ENCODE results near the gene KIF20B. TPM values are rescaled to one million over a fixed set of nuclear protein-coding genes. Genes with fewer than 3 reads are reported as not detected.

KIF20B gene
- total and polyA plus RNA-seq, 2 of the 13 experiments (the other 11 are each of a cell fraction or from before 2014, with no cell fraction given): 3.5 to 38.6 TPM

DNA sequence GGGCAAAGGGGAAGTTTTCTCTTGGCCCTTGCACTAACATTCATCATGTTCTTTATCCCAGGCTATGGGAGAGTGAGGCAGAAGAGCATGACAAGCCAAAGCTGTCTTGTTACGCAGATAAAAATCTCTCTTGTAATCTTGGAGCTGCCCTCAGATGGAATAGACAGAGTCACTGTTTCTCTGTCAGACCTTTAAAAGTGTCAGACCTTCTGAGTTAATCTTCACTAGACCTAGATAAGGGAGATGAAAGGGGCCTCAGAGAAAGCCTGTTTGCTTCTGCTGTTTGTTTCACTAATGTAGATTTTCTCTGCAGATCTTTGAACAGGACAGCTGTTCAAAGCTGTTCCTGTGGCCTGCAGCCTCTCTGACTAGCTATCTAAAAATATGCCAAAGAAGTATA lies 112.9 kb downstream of the KIF20B start (continued):
- TF ChIP-seq EP300 (IDR thresholded peaks at IDR 0.05; ENCODE audit: low read depth in 2 of 2, low read length in 2 of 2) (peak in 1 of 2 experiments; percentile 90; a peak in 2 of 4 replicates), EP300 (CRISPR knock-in tag; IDR thresholded peaks at IDR 0.05; ENCODE audit: borderline replicate concordance) (peak; percentile 65; the same call in 1 of the 2 replicates), GABPB1 (CRISPR knock-in tag; IDR thresholded peaks at IDR 0.05) (no peak), ATF6 (CRISPR knock-in tag; conservative IDR thresholded peaks at IDR 0.05) (no peak), ZNF446 (CRISPR knock-in tag; IDR thresholded peaks at IDR 0.05) (no peak), ZC3H4 (CRISPR knock-in tag; IDR thresholded peaks at IDR 0.05; ENCODE audit: borderline replicate concordance) (no peak), ZBTB21 (CRISPR knock-in tag; IDR thresholded peaks at IDR 0.05) (no peak), PHF21A (CRISPR knock-in tag; IDR thresholded peaks at IDR 0.05) (no peak; the same call in none of the 2 replicates), IRF2 (CRISPR knock-in tag; IDR thresholded peaks at IDR 0.05) (0 out of 2 replicates have a peak, but pooled peaks have one; percentile 20), ZSCAN25 (CRISPR knock-in tag; IDR thresholded peaks at IDR 0.05) (no peak), AGO2 (optimal IDR thresholded peaks at IDR 0.05; ENCODE audit: low read depth, low read length) (no peak), PAF1 (CRISPR knock-in tag; IDR thresholded peaks at IDR 0.05) (no peak), PAX8 (CRISPR knock-in tag; IDR thresholded peaks at IDR 0.05; ENCODE audit: borderline replicate concordance) (no peak), NFE2 (CRISPR knock-in tag; IDR thresholded peaks at IDR 0.05) (no peak), ZNF562 (CRISPR knock-in tag; IDR thresholded peaks at IDR 0.05; ENCODE audit: borderline replicate concordance) (no peak), MBD4 (IDR thresholded peaks at IDR 0.05; ENCODE audit: borderline replicate concordance, low read length) (no peak), RBAK (CRISPR knock-in tag; IDR thresholded peaks at IDR 0.05) (no peak)
- TF ChIP-seq, protein P1, sequence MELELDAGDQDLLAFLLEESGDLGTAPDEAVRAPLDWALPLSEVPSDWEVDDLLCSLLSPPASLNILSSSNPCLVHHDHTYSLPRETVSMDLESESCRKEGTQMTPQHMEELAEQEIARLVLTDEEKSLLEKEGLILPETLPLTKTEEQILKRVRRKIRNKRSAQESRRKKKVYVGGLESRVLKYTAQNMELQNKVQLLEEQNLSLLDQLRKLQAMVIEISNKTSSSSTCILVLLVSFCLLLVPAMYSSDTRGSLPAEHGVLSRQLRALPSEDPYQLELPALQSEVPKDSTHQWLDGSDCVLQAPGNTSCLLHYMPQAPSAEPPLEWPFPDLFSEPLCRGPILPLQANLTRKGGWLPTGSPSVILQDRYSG (CRISPR knock-in tag; IDR thresholded peaks at IDR 0.05): no peak
- TF ChIP-seq, protein P2, sequence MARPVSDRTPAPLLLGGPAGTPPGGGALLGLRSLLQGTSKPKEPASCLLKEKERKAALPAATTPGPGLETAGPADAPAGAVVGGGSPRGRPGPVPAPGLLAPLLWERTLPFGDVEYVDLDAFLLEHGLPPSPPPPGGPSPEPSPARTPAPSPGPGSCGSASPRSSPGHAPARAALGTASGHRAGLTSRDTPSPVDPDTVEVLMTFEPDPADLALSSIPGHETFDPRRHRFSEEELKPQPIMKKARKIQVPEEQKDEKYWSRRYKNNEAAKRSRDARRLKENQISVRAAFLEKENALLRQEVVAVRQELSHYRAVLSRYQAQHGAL (CRISPR knock-in tag; IDR thresholded peaks at IDR 0.05; ENCODE audit: not compliant biosample characterization): no peak
- TF ChIP-seq, protein P3, sequence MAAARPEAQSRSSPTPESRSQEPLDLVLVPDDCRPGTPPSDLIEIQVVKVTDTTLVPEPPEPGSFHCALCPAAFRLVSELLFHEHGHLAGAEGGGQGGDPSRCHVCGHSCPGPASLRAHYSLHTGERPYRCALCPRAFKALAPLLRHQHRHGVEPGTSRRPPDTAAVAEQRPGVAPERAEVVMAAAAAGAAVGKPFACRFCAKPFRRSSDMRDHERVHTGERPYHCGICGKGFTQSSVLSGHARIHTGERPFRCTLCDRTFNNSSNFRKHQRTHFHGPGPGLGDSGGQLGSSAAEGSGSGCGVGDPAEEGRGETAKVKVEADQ (CRISPR knock-in tag; IDR thresholded peaks at IDR 0.05; ENCODE audit: borderline replicate concordance): no peak
- TF ChIP-seq, protein P4, sequence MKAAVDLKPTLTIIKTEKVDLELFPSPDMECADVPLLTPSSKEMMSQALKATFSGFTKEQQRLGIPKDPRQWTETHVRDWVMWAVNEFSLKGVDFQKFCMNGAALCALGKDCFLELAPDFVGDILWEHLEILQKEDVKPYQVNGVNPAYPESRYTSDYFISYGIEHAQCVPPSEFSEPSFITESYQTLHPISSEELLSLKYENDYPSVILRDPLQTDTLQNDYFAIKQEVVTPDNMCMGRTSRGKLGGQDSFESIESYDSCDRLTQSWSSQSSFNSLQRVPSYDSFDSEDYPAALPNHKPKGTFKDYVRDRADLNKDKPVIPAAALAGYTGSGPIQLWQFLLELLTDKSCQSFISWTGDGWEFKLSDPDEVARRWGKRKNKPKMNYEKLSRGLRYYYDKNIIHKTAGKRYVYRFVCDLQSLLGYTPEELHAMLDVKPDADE (CRISPR knock-in tag; IDR thresholded peaks at IDR 0.05): no peak
- TF ChIP-seq, protein P5, sequence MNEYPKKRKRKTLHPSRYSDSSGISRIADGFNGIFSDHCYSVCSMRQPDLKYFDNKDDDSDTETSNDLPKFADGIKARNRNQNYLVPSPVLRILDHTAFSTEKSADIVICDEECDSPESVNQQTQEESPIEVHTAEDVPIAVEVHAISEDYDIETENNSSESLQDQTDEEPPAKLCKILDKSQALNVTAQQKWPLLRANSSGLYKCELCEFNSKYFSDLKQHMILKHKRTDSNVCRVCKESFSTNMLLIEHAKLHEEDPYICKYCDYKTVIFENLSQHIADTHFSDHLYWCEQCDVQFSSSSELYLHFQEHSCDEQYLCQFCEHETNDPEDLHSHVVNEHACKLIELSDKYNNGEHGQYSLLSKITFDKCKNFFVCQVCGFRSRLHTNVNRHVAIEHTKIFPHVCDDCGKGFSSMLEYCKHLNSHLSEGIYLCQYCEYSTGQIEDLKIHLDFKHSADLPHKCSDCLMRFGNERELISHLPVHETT (CRISPR knock-in tag; conservative IDR thresholded peaks at IDR 0.05): no peak
